HG03565 (cell line): ENCODE data around the gene OSBPL6.

Experiments
- ATAC-seq: cut with Tn5 transposase; IDR thresholded peaks from one replicate; pipeline ENCODE4 v1.9.1; 2021; ENCODE audit warnings: mild to moderate bottlenecking, moderate library complexity; ENCODE audit not compliant: unreplicated experiment

Gene OSBPL6

DNA sequence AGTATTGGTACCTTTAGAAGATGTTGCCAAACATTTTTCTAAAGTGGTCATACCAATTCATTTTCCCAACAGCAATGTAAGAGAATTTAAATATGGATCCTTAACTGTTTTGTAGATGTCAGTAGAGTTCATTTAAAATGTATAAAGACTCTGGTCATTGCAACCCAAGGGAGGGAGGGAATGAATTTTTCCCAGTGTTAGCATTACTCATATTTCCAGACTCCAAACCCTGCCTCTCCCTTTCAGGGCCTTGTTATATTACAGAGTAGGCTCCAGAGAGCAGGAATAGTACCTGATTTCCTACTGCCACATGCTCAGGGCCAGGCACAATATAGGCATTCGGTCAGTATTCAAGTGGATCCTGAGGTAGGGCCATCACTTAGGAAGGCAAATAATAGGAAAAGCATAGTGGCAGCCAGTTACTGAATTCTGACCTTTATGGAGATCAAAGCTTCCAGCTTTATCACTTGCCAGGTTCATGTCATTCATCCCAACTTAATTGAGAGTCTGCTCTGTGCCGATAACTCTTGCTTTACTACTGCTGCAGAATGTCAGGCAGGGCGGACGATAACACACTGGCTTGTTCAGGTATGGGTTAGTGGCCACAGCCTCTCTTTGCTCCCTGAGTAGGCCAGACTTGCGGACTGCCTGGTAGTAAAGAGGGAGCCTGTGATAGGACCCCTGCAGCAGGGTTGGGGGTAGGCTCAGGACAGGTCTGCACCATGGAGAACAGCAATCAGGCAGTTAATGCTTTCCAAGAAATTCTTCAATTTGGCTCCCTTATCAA, 75.3 kb downstream of the OSBPL6 start:
- ATAC-seq: no peak

DNA sequence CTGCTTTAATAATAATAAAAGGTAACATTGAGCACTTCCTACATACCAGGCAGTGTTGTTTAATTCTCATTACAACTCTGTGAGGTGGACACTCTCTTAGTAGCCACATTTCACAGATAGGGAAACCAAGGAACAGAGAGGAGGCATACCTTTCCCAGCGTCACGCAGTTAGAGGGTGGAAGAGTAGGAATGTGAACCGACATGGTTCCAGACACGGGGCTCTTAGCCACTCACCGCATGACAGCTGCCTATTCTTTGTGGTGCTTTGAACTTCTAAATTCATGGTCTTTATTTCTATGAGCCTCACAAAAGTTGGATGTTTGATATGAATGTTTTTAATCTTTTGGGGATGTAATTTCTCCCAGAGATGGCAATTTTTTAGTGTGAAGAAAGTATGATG, 76.0 kb downstream of the OSBPL6 start:
- no peak for ATAC-seq

DNA sequence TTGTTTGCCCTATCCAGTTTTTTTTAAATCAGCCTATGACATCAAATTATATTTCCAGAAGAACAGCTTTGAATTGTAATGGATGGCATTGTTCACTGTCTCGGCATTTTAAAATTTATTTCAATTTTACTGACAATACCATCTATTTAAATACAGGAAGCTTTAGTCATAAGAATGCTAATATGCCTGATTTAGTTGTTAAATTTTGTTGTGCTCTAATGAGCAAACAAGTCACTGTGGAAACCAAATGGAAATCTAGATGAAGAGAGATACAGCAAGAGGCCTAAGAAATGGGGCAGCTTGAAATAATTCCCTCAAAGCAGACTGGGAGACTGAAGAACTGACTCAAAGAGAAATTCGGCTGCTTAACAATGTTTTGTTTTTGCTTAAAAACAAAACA, 76.8 kb downstream of the OSBPL6 start:
- no peak for ATAC-seq

DNA sequence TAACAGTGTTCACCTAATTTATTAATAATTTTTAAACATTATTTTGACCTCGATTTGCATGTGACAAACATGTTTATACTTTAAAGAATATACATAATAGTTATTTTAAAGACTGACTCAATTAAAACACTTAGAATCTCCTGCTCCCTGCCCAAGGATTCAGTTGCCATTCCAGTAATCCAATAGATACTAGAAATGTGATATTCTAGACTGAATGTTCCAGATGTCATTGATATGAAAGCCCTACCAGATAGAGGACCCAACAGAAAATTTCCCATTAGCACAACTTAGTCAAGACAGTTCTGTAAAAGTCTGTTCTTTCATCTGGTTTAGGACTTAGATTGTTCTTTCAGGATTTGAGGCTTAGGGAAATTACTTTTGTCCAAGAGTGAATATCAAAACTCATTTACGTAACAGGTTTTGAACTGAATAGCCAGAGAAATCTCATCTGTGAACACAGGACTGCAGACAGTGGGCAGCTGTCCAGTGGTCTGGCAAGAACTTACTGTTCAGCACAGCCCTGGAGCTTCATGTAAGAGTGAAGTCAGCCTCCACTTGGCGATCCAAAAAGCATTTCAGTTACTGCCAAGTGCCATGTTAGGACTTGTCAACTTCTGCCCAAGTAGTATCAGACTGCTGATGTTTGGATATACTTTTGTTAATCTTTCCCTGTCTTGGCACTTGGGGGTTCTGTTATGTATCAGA, 77.5 kb downstream of the OSBPL6 start:
- no peak for ATAC-seq

DNA sequence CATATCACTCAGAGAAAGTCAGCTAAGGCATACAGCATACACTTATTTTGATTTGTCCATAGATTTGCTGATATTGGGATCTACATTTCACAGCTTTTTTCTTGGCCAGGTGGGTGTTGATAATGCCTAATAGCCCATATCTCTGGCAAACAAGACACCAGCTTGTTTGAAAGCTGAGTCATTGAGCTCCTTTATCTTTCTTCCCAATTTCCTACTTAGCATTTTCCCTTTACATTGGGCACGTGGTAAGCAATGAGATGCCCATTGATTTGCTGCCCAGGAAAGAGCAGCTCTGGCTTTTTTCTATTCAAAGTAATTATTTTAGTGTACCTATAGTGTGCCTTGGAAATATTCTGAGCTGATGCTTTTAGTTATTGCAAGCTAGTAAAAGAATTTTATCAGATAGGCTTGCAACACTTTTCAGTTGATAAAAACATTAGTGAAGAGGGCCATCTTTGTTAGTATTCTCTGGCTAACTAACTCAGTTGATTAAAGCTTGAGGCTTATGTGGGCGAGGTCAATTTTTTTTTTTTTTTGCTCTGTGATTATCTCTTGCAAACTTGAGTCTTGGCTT, 79.6 kb downstream of the OSBPL6 start:
- no peak for ATAC-seq

DNA sequence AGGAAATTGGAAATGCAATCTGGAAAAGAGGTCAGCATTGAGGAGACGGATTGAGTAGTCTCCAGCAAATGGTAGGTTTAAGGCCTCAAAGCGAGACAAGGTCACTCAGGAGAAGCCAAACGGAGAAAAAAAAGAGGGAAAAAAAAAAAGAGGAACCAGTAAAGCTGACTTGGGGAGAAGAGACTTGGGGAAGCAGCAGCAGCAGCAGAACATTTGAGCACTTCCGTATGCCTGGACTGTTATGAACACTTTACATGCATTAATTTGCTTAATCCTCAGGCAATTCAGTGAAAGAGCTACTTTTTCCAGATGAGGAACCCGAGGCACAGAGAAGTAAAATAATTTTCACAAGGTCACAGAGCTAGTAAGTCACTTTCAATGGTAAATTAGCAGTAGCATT, 81.3 kb downstream of the OSBPL6 start:
- ATAC-seq: no peak

DNA sequence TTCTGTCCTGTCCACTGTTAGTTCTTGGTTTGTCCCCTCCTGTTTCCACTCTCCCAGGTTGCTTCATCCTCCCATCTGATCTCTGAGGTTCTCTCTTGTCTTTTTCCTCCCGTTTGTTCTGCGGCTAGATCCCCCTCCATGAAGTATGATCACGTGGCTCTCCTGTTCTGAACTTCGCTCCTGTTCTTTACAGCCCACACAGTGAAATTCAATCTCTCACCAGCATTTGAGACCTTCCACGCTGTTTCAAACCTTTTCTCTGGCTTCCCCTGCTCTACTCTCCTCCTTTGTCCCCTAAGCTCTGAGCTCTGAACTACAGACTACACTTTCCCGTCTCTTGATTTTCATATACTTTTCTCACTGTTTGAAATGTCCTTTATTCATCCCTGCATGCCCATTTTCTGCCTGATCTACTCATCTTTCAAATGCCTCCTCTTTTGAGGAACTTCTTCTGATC, 83.5 kb downstream of the OSBPL6 start:
- ATAC-seq: no peak

DNA sequence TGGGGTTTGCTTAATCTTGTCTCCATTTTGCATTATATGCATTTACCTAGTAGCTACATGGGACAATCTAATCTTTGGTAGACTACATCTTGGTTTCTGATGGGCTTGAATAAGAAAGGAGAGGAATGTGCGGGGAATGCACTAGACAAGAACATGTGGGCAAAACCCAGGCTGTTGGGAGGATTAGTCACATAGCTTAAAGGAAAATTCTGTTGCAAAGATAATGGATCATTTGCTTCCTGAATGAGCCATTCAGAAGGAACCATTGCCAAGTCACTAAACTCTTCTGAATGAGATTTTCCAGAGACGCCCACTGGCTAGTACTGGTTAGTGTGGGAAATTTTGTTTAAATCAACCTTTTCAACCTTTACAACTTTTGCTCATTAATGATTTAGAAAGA, 84.8 kb downstream of the OSBPL6 start:
- no peak for ATAC-seq

DNA sequence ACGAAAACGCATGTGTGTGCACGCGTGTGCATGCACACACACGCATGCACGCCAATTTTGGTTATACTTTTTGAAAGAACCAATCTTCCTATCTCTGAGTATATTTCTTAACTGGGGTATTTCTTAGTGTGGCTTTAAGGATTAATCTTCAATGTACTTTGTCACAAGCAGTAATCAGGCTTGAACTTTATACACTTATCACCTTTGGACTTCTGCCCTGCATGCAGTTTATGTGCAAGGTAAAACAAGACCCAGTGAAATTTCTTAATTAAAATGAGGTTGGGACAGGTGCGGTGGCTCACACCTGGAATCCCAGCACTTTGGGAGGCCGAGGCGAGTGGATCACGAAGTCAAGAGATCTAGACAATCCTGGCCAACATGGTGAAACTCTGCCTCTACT, 85.3 kb downstream of the OSBPL6 start:
- no peak for ATAC-seq

DNA sequence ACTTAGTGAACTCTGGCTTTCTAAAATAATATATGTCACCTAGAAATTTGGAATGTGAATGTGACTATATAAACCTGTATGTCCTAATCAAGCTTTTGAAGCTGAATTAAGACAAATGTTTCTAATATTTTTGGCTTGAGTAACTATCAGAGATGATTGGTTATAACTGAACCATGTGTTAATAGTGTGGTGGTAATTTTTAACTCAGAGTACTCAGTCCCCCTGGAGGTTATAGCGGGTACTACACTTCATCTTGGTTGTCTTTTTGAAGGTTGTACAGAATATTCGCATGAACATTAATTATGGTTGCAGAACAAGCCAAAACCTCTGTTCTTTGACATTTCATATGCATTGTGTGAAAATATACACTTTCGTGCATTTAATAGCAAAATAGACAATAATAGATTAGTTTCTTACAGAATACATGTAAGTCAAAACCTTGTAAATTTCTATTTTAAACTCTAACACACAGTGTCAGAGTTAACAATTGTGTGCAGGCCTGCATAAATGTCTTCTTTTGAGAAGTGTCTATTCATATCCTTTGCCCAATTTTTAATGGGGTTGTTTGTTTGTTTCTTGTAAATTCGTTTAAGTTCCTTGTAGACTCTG, 86.0 kb downstream of the OSBPL6 start:
- ATAC-seq: peak; percentile 77

DNA sequence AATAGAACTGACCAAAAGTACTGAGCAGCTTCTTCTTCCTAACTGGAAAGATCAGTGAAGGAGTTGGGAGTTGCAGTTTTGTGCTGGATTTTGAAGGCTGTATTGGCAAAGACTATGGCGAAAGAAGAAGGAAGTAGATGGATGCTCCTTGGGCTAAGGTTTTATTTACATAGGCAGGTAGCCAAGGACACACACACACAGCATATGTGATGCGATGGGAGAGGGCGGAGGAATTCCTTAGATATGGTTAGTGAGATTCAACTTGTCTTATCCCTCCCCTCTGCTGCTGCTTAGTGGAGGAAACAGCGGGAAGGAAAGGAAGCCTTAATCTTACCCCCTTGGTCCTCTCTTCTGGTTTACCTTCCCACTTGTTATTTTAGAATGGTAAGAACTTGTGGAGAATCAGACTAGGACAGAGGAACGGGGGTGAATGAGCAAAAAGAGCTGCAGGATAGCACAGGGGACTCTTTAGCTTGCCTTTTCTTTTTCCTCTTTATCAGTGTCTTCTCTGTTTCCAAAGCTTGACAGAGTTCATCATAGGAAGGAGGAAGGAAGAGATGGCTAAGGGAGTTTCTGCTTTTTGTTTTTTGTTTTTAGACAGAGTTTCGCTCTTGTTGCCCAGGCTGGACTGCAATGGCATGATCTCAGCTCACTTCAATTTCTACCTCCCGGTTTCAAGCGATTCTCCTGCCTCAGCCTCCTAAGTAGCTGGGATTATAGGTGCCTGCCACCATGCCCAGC, 87.9 kb downstream of the OSBPL6 start:
- no peak for ATAC-seq

DNA sequence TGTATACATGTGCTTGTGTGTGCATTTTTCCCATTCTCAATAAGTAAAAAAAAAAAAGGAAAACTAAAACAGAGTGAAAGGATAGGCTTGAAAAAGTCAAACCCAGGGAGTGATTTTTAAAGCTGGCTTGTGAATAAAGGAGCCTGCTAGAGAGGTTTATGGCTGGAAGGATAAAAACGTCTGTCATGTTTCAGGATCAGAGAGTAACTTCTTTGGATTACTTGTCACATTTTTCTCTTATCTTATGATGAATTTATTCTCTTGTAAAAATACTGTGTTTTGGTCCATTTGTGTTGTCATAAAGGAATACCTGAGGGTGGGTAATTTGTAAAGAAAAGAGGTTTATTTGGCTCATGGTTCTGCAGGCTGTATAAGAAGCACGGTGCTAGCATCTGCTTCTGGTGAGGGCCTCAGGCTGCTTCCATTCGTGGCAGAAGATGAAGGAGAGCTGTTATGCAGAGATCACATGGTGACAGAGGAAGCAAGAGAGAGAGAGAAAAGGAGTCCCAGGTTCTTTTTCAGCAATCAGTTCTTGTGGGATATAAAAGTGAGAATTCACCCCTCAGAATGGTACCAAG, 89.1 kb downstream of the OSBPL6 start:
- ATAC-seq: no peak

DNA sequence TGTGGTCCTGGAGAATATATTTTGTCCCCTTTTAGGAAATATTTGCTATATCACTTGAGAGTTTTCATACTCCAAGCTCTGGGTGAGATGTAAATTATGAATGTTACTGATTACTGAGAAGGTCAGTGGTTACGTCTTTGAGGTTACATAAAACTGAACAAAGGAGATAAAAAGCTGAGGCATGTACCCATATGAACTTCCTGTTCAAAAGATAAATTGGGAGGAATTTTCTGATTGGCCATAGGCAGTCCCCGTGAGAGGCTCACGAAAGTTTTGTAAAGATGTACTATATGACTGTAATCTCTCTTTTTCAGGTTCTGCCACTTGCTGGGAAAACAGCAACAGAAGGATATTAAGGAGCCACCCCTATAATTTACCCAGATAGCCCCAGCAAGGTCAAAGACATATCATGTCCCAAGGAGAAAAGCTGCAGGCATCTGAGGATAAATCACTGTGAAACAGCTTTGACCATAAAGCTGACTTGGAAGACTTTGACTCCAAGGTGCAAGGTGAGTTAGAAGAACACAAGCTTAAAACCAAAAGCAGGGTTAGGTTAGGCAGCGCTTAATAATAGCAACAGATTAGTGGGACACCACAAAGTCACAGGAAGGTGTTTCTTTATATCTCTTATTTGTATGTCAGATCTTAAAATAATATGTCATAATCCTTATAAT, 90.4 kb downstream of the OSBPL6 start:
- ATAC-seq: no peak

DNA sequence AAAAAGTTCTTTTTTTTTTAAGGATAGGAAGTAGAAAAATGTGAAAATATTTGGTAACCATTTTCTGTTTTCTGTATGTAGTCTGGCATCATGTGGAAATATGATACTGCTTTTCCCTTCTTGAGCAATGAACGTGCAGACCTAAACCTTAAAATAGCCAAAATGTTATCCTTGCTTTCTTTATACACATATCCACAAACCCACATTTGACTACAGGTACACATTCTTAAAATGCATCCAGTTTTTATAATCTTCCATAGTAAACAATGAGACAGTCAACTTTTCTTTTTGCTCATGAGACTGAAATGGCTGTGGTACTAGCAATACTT, 90.9 kb downstream of the OSBPL6 start:
- ATAC-seq: no peak

DNA sequence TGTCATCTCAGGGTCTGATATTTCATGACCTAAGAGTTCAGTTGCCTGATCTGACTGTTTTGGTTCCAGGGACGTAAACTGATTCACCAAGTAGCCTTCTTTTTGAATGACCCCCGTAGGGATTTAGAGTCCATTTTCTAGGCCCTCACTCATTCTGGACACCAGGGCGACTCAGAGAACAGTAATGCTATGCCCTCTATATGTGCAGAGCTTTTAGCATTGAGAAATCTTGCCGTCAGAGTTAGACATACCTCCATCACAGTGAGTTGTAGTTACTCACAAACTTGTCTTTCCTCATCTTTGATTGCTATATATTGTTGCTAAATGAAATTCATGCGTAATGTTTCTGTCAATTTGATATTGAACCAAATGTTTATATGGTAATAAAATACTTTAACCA, 92.3 kb downstream of the OSBPL6 start:
- ATAC-seq: no peak

DNA sequence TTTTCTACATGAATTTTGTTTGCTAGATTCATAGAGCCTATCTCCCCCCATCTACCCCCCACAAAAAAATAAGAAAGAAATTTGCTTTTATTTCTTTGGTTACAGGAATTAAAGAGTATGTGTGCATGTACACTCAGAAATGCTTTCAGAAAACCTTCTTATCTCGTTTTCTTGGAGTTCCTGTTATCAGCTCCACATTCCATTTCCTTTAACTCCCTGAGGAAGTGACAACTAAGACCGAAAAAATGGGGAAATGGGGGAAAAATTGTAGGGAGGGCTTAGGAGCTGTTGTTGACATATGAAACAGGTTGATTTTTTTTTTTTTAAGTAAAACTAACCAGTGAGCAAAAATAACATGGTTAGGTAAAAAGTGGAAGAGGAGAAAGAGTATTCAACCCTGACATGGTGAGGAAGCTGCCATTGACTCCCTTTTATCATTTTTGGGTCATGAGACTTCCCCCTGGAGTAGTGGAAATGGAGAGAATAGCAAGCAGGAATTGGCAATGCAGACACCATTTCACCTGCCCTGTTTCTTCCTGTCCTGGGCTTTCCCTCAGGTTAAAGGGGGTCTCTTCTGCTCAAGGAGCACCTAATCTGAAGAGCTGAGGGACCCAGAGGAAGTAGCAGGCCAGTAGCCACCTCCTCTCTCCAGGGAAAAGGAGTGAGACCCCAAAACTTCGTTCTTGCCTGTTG, 93.5 kb downstream of the OSBPL6 start:
- no peak for ATAC-seq

DNA sequence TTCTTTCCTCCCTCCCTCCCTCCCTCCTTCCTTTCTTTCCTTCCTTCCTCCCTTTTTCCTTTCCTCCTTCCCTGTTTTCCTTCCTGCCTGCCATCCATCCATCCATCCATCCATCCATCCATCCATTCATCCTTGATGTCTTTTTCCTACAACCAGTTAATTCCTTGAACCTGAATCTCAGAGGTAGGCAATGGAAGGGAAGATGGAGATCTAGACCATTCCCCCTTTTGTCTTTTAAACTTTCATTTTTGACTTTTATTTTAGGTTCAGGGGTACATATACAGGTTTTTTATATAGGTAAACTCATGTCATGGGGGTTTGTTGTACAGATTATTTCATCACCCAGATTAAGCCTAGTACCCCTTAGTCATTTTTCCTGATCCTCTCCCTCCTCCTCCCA, 97.4 kb downstream of the OSBPL6 start:
- no peak for ATAC-seq

DNA sequence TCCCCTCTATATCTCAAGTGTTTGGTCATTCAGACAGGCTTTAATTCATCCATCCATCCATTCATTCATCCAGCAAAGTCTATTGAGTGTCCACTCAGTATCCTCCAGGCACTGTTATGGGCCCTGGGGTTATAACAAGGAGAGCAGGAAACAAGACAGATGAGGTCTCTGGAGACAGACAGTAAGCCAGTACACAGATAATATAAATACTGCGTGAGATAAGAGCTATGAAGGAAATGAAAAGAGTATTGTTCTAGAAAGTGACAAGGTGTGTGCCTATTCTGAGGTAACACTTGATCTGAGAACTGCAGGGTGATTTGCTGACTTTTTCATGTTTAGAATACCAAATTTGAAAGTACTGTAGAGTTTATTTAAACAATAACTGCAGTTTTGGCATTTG, 98.3 kb downstream of the OSBPL6 start:
- ATAC-seq: no peak

DNA sequence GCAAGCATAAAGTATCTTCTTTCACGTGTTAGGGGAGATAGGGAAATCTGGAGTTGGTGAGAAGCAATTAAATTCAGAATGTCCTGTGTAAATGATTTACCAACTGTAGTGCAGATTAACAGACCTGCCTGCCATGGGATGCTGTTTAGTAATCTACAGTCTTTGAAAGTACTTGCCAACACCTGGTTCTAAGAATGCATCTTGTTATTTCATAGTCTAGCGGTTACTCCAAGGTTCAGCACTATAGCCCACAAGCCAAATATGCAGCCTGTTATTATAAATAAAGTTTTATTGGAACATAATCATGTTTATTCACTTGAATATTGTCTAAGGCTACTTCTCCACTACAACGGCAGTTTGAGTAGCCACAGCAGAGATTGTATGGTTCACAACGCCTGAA, 100.8 kb downstream of the OSBPL6 start:
- no peak for ATAC-seq

DNA sequence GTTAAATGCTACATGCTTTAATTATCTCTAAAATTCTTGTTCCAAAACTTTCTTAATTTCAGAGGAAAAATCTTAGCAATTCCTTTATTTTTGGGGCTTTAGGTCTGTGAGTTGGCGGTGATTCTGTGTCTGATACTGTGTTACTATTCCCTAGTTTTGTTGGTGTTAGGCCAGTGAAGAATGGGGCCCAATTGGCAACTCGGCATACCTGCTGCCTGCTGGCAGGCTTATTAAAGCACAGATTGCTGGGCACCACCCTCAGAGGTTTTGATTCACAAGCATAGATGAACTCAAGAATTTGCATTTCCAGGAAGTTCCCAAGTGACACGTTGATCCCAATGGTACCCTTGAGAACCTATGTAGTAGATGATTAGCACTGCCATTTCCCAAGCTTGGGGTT, 101.6 kb downstream of the OSBPL6 start:
- ATAC-seq: no peak
